Heart right ventricle (tissue), 16 donors: Measurements from ENCODE around the gene TRABD2B. TPM values are rescaled to one million over a fixed set of nuclear protein-coding genes. Genes with fewer than 3 reads are reported as not detected.

Source experiments
- ATAC-seq, 8 donors: fragments of 200-7000 bp; cut with Tn5 transposase; one replicate each; pipeline ENCODE4 v1.9.1; 2020; ENCODE audit warnings: mild to moderate bottlenecking in 8 of 8, moderate library complexity in 8 of 8, moderate number of reproducible peaks in 1 of 8
- DNase-seq, 2 donors: peaks; one replicate each; pipeline ENCODE4 v3.0.0-alpha.2; 2020
- H3K27ac ChIP-seq, 10 donors: fragments of 200-600 bp; sonication (generic) in 2 of 10; one replicate each; pipeline versions ENCODE4 v1.5.0 to v1.8.0; 2020 to 2022; ENCODE audit warnings: mild to moderate bottlenecking in 3 of 10
- H3K27me3 ChIP-seq, 7 donors: fragments of 200-600 bp; one replicate each; pipeline ENCODE4 v1.8.0; 2021 to 2022; ENCODE audit warnings: mild to moderate bottlenecking in 2 of 7
- H3K36me3 ChIP-seq, 9 donors: fragments of 200-600 bp; sonication (generic) in 1 of 9; one replicate each; pipeline versions ENCODE4 v1.5.0 to v1.8.0; 2020 to 2022; ENCODE audit warnings: mild to moderate bottlenecking in 2 of 9
- H3K4me1 ChIP-seq, 9 donors: fragments of 200-600 bp; sonication (generic) in 1 of 9; one replicate each; pipeline versions ENCODE4 v1.5.0 to v1.8.0; 2020 to 2022; ENCODE audit warnings: mild to moderate bottlenecking in 4 of 9
- H3K4me3 ChIP-seq, 10 donors: fragments of 200-600 bp; sonication (generic) in 2 of 10; one replicate each; pipeline versions ENCODE4 v1.5.0 to v1.8.0; 2020 to 2022; ENCODE audit warnings: mild to moderate bottlenecking in 7 of 10, moderate library complexity in 2 of 10
- H3K9me3 ChIP-seq, 11 donors: fragments of 200-600 bp in 10 of 11; sonication (generic) in 2 of 11; one replicate each; pipeline versions ENCODE4 v1.5.0 to v1.8.0; 2013 to 2022; ENCODE audit warnings: mild to moderate bottlenecking in 2 of 11, control low read depth in 1 of 11, moderate library complexity in 1 of 11
- WGBS, 2 donors: extraction: QIAGEN DNeasy Blood & Tissue Kit; methylation state at CpG; one replicate each; pipeline ENCODE4 v1.1.7; 2013; ENCODE audit warnings: inconsistent platforms in 1 of 2; 5-methylcytosine and 5-hydroxymethylcytosine counted together
- intact Hi-C, 10 donors: fragments of 100-400 bp; cut with DNase I; formaldehyde crosslinking; loops; one replicate each; pipeline versions ENCODE4 v1.11.1 to v1.14.2; 2022
- polyA plus RNA-seq, 2 donors: library from polyadenylated mRNA; stranded (reverse); fragments of 200-250 nt; gene quantifications; one replicate each; pipeline ENCODE4 v1.2.3, GENCODE V29; 2013
- total RNA-seq, 10 donors: library from RNA; stranded (reverse); fragmentation: NEBNext Ultra II Directional in 3 of 10; extraction: Animal tissue kit (Norgen Biotek cat#: 25700) in 3 of 10; gene quantifications; one replicate each; pipeline versions ENCODE4 v1.2.1 to v1.2.4, GENCODE V29; 2021 to 2023
- TF ChIP-seq, protein P1 (sequence below), 9 donors: fragments of 200-600 bp; sonication (generic) in 2 of 9; IDR thresholded peaks; one replicate each; pipeline versions ENCODE4 v1.5.0 to v1.8.0; 2021 to 2022; ENCODE audit warnings: antibody characterized with exemption in 9 of 9, mild to moderate bottlenecking in 5 of 9, moderate library complexity in 1 of 9
- donor health status: Arrhythmogenic right ventricular cardiomyopathy.
- donor health status: ischemic (EF 13 %, LVEDD 7.1; RV severe dilation, severe dysfunction).
- donor health status: healthy with polysubstance abuse.
- donor health status: DM: no; HTN: yes; CAD: no.
- donor health status: DM: no; HTN: no; CAD: no.
- donor health status: ischemic (EF 25% LVEDD 6.9; RV normal size, moderate dysfunction).
- donor health status: ischemic (EF 25% LVEDD 5.7; RV mildly dilated, moderate dysfunction).
- donor health status: healthy.
- donor health status: DM: yes; HTN: yes; CAD: no.
- donor health status: Ischemic cardiomyopathy.
- donor health status: ischemic (EF 35%, LVEDD 5.7; RV mildly dilated, moderate dysfunction).
- donor health status: nonischemic (EF 11% LVEDD 7.7; RV severe dilation, severe dysfunction).
- donor health status: DM: yes; HTN: yes; CAD: no.
- donor health status: PGD.
- donor health status: ischemic (EF 29% LVEDD 5.4; RV normal size, mild dysfunction).
- donor health status: nonischemic (EF 23%, LVEDD 6.1; RV moderate dilation, normal function).

The TRABD2B gene
- total and polyA plus RNA-seq, 12 donors = 0.21 to 1.1 (median 0.53) TPM

DNA sequence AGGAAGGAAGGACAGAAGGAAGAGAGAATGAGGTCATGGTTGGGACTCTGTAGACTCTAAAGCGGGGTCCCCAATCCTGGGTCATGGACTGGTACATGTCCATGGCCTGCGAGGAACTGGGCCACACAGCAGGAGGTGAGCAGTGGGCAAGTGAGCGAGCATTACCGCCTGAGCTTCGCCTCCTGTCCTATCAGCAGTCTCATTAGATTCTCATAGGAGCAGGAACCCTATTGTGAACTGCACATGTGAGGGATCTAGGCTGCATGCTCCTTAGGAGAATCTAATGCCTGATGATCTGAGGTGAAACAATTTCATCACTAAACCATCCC is 128.9 kb downstream of the TRABD2B start:
- 95 to 97% methylated on average over 5 of the region's 5 CpGs for WGBS, 2 donors
- no peak for ATAC-seq
- TF ChIP-seq, protein P1, sequence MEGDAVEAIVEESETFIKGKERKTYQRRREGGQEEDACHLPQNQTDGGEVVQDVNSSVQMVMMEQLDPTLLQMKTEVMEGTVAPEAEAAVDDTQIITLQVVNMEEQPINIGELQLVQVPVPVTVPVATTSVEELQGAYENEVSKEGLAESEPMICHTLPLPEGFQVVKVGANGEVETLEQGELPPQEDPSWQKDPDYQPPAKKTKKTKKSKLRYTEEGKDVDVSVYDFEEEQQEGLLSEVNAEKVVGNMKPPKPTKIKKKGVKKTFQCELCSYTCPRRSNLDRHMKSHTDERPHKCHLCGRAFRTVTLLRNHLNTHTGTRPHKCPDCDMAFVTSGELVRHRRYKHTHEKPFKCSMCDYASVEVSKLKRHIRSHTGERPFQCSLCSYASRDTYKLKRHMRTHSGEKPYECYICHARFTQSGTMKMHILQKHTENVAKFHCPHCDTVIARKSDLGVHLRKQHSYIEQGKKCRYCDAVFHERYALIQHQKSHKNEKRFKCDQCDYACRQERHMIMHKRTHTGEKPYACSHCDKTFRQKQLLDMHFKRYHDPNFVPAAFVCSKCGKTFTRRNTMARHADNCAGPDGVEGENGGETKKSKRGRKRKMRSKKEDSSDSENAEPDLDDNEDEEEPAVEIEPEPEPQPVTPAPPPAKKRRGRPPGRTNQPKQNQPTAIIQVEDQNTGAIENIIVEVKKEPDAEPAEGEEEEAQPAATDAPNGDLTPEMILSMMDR (IDR thresholded peaks at IDR 0.05) = no peak
- H3K4me1 ChIP-seq = peaks cover 0 to 13% (median 6%) of the 10 kb centered on the region in 9 donors
- H3K27ac ChIP-seq = no peak overlapping the region
- H3K36me3 ChIP-seq = no peaks in the 10 kb centered on the region
- H3K4me3 ChIP-seq = no peak overlapping the region
- DNase-seq = no peak
- peaks cover 0 to 3% (median 0%) of the 10 kb centered on the region in 7 donors for H3K27me3 ChIP-seq
- intact Hi-C loops = no loop called here
- no peaks in the 10 kb centered on the region for H3K9me3 ChIP-seq

DNA sequence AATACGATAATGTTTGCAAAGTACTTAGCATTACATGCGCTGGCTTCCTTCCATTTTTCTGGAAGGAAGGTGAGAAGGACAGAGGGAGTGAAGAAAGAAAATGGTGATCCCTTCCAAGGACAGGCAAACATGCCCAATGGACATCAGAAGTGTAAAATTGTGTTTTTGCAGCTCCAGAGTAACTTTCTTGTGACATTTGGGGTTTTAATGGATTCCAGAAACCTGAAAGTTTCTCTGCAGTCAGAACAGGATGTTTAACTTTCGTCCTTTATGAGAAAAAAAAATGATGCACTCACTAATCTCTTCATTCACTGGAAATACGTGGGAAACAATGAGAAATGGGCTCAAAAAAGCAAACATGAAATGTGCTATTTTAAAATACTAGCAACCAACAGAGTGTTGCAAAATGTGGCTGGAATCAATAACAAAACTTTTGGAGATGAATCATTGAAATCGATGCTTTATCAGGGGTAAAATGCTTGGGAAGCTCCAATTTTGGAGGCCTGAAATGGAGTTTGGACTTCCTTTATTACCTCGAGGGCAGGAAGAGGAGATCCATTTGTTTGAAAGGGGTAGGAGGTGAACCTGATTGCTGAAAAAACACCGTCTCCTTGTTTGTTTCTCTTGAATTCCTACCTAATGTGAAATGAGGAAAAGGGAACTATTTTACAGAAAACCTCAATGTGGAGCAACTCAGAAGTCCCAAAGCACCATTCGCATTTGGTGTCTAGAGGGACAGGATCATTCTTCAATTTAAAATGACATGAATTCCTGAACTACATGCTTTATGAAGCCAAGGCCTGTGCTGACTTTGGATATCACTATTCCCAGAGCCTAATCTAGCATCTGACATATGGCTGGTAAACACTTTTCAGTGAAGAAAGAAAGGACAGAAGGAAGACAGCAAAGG is 129.5 kb downstream of the TRABD2B start:
- Histone ChIP-seq H3K4me1 (peaks cover 0 to 13% (median 6%) of the 10 kb centered on the region in 9 donors), H3K9me3 (peaks cover 0 to 2% (median 0%) of the 10 kb centered on the region in 11 donors), H3K27ac (no peak overlapping the region), H3K27me3 (peaks cover 0 to 3% (median 0%) of the 10 kb centered on the region in 7 donors), H3K4me3 (no peak overlapping the region), H3K36me3 (no peaks in the 10 kb centered on the region)
- ATAC-seq = no peak
- DNase-seq = no peak
- WGBS, 2 donors = 72 to 79% methylated on average over 8 of the region's 8 CpGs
- intact Hi-C loops = no loop called here
- TF ChIP-seq, protein P1 (IDR thresholded peaks at IDR 0.05) = no peak

DNA sequence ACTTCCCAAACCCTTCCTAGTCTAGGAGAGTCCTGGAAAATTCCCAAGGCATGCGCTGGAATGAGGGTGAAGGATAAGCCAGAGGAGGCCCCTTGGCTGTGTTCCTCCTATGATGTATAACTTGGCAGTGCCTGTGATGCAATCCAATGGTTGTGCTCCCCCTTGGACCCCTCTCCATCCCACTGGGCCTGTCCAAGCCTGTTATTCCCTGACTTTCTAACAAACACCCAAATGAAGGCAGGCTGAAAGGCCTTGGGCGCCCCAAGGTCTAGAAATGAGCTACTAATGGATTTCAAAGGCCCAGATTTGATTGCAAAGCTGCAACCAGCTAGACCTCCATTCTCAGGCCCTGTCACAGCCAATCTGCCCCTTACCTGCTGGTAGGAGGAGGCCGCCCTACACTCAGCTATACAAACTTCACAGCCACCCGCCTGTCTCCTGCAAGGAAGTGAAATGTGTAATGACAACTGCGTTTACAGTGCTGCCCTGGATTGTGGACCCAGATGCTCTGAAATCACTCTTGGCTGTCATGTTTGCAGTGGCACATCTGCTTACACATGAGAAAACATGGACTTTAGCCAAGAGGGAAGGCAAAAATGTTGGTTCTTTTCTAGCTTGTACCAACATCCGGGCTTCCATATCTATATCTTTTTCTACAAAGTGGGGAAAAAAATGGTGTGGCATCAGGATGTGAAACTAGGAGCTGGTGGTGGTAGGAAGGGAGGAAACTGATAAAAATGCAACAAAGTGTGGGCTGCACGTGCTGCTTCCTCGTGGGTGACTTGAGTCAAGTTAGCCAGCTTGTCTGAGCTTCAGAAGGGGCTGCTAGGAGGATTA is 130.4 kb downstream of the TRABD2B start:
- intact Hi-C loops = no loop called here
- TF ChIP-seq, protein P1 (IDR thresholded peaks at IDR 0.05) = no peak
- Histone ChIP-seq H3K27ac (no peak overlapping the region), H3K9me3 (peaks cover 0 to 11% (median 3%) of the 10 kb centered on the region in 11 donors), H3K27me3 (peaks cover 0 to 3% (median 0%) of the 10 kb centered on the region in 7 donors), H3K36me3 (no peaks in the 10 kb centered on the region), H3K4me3 (no peak overlapping the region), H3K4me1 (peaks cover 0 to 6% (median 3%) of the 10 kb centered on the region in 9 donors)
- WGBS, 2 donors = 72 to 75% methylated on average over 8 of the region's 8 CpGs
- ATAC-seq = no peak
- no peak for DNase-seq

DNA sequence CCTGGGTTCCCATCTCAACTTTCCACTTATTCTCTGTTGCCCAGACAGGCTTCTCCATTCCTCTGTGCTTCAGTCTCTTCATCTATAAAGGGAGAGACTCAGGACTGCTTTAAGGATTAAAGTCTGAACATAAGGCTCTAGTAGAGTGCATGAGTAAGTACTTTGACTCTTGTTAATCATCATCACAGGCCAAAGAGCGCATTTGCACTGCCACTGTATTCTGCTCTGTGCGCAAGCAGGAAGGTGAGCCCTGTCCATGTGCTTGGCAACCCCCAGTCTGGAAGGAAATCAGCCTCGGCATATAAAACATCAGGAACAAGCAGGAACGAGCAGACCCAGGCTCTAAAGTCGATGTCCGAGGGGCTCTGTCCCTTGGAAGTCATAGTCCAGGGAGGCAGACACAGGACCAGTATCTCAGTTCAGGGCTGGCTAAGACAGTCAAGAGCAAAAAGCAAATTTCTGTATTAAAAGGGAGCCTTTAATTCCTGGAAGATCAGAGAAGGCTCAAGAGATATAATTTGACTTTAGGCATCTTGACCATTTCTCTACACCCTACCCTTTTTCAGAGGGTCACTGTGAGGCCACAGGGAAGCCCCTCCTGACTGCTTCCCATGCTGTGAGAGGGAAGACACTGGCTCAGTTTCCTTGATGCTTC is 131.2 kb downstream of the TRABD2B start:
- ATAC-seq (no peak), DNase-seq (no peak)
- H3K27me3 ChIP-seq = peaks cover 0 to 3% (median 0%) of the 10 kb centered on the region in 7 donors
- H3K36me3 ChIP-seq = no peaks in the 10 kb centered on the region
- H3K9me3 ChIP-seq = peaks cover 0 to 19% (median 9%) of the 10 kb centered on the region in 11 donors
- H3K4me3 ChIP-seq = no peak overlapping the region
- no peaks in the 10 kb centered on the region for H3K4me1 ChIP-seq
- WGBS, 2 donors = 85 to 86% methylated on average over 6 of the region's 6 CpGs
- H3K27ac ChIP-seq = no peak overlapping the region
- TF ChIP-seq, protein P1 (IDR thresholded peaks at IDR 0.05) = no peak
- intact Hi-C loops = no loop called here
